ENCODE measurements around the gene TRAPPC12.
A peak's percentile ranks its signal among the peaks of the same experiment; 100 is the strongest.
"Not testable (repeated sequence)": the region's sequence is repeated elsewhere in the genome, so short reads cannot be mapped to it uniquely, and the experiment has no call there.

The TRAPPC12 gene

DNA sequence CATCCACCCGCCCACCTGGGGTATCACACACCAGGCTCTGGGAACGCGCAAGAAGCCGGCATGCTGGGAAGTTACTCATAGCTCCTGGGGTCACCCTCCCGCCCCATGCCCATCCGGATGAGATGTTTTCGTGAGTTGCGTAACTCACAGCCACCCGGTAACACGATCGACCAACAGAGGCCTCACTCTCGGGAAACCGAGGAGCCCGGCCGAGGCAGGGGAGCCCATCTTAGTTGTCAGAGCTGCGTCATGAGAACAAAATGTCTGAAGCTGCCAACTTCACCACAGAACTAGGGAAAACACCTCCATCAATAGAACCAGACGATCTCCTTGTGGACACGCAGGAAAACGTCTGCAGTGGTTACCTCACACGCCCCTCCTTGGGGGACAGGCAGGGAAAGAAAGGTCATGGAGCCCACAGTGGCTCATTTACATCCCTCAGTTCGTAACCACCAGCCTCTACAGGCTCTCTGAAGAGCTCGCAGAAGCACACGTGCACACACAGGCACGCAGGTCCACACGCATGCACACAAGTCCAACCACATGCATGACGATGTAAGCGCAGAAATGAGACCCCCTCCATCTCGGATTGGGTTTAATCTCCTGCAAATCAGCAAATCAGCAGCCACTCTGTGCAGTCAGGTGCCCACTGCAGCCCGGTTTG is 113.6 kb downstream of the TRAPPC12 start:
- peak overlapping the region; percentile 38 for H3K4me3 ChIP-seq (ENCODE audit: low read depth, low read length)
- TF ChIP-seq, protein P1, sequence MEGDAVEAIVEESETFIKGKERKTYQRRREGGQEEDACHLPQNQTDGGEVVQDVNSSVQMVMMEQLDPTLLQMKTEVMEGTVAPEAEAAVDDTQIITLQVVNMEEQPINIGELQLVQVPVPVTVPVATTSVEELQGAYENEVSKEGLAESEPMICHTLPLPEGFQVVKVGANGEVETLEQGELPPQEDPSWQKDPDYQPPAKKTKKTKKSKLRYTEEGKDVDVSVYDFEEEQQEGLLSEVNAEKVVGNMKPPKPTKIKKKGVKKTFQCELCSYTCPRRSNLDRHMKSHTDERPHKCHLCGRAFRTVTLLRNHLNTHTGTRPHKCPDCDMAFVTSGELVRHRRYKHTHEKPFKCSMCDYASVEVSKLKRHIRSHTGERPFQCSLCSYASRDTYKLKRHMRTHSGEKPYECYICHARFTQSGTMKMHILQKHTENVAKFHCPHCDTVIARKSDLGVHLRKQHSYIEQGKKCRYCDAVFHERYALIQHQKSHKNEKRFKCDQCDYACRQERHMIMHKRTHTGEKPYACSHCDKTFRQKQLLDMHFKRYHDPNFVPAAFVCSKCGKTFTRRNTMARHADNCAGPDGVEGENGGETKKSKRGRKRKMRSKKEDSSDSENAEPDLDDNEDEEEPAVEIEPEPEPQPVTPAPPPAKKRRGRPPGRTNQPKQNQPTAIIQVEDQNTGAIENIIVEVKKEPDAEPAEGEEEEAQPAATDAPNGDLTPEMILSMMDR (IDR thresholded peaks at IDR 0.05; ENCODE audit: low read depth, low read length) = no peak

DNA sequence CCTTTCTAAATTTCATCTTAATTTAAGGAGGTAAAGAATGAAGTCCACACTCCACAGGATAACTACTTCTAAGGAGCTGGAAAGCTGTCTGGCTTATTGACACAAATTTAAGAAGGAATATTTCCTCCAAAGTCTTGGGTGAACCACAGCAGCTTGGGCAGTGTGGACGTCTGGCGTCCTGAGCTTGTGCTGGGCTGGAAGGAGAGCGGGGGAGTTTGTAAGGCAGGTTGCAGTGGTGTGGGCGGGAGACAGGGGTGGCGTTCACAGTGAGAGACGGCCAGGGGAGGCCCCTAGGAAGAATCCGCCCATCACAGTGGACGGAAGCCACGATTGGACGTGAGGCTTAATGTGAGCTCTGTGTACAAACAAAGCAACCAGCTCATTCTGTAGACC is 114.1 kb downstream of the TRAPPC12 start:
- TF ChIP-seq, protein P1 (IDR thresholded peaks at IDR 0.05; ENCODE audit: low read depth, low read length) = no peak
- peak overlapping the region; percentile 38 for H3K4me3 ChIP-seq (ENCODE audit: low read depth, low read length)

DNA sequence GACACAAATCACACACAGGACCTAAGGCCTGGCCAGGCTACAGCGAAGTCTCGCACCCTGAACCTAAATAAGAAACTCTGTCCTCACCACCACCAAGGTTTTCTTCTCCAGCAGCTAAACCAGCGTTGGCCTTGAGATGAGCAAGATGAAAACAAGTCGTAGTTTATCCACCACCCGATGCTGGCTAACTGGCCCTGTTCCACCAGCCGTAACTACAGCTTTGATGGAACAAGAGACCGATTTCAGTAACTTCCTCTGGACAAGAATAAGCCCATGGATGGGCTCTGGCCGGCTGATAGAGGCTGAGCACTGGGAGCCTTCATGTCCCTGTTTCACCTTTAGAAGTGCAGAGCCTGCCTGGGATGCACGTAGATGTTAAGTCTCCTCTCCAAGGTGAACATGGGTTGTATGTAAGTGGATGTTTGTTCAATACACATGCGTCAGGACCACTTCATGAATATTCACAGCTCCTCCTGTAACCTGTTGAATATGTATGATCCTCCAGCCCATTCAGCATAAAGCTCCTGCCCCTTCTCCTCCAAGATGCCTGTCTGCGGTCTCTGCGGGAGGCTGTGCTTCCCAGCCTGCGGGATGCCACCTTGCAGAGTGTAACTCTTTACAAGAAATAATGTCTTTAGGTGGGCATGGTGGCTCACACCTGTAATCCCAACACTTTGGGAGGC is 115.6 kb downstream of the TRAPPC12 start:
- TF ChIP-seq, protein P1 (IDR thresholded peaks at IDR 0.05; ENCODE audit: low read depth, low read length) = no peak
- H3K4me3 ChIP-seq (ENCODE audit: low read depth, low read length) = no peak overlapping the region

DNA sequence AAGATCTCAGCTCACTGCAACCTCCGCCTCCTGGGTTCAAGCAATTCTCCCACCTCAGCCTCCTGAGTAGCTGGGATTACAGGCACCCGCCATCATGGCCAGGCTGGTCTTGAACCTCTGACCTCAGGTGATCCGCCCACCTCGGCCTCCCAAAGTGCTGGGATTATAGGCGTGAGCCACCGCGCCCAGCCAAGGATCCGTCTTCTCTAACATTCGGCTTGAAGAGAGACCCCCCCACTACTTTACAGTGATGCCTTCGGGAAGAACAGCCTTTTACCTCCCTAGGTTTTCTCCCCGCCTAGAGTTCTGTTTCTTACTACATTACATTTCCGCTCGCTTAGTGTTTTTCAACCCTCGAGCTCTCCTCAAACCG is 117.2 kb downstream of the TRAPPC12 start:
- not testable (repeated sequence) for H3K4me3 ChIP-seq (ENCODE audit: low read depth, low read length)

DNA sequence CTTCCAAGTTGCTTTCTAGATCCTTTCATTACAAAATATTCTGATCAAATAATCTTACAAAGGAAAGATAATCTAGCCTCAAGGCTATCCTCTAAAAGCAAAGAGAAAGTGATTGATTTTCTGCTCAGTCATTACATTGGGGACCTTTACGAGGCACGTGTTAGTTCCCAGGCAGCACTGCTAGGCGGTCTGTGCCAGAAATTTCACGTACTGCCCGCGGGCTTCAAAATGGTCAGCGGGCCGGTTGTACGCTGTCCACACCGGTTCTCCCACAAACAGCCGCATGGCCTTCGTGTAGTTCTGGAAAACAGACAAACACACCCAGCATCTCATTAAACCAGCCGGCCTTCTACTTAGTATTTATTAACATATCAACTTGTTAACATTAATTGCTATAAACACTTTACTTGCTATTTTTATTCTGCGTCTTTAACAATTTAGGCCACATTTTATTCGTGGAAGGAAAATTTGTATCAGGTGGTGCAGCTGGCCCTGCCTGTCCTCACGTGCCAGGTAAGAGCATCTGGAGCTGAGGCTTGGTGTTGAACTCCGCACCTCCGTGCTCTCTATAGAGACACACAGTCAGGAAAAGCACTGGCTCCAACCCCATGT is 119.4 kb downstream of the TRAPPC12 start:
- no peak overlapping the region for H3K4me3 ChIP-seq (ENCODE audit: low read depth, low read length)
- TF ChIP-seq, protein P1 (IDR thresholded peaks at IDR 0.05; ENCODE audit: low read depth, low read length) = no peak

DNA sequence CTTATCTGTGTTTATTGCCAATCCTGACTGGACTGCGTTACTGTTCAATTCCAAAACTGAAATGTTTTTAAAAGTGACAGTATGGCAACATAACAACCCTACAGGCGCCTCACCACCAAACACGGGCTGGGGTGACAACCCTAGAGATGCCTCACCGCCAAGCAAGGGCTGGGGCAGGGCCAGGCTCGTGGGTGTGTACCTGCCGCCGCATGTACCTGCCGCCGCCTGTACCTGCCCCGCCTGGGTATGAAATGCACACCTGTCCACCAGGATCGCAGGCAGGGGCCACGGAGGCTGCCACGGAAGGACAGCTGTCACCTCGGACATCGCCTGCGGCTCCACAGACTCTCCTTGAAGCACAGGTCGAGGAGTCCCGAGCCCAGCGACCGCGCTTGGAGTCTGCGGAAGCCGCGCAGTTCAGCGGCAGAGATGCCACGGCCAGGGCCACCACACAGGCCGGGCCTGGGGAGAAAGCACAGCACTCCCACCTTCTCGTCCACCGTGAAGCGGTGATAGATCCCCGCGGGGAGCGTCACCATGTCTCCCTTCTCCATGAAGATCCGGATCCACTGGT is 120.9 kb downstream of the TRAPPC12 start:
- TF ChIP-seq, protein P1 (IDR thresholded peaks at IDR 0.05; ENCODE audit: low read depth, low read length) = no peak
- no peak overlapping the region for H3K4me3 ChIP-seq (ENCODE audit: low read depth, low read length)

DNA sequence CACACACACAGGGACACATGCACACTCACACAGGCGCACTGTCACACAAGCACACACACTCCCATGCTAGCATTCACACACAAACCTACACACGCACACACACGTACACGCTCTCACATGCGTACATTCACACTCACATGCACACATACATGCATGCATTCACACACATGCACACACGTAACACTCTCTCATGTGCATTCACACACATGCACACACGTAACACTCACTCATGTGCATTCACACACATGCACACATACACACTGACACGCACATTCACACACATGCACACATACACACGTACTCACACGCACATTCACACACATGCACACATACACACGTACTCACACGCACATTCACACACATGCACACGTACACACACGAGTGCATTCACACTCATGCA is 123.6 kb downstream of the TRAPPC12 start:
- no peak overlapping the region for H3K4me3 ChIP-seq (ENCODE audit: low read depth, low read length)
- TF ChIP-seq, protein P1 (IDR thresholded peaks at IDR 0.05; ENCODE audit: low read depth, low read length) = no peak
